ENCODE data around the gene SETD5. TPM values are rescaled to one million over a fixed set of nuclear protein-coding genes. Genes with fewer than 3 reads are reported as not detected.
"Not testable (repeated sequence)": the region's sequence is repeated elsewhere in the genome, so short reads cannot be mapped to it uniquely, and the experiment has no call there.

SETD5 gene
- total and polyA plus RNA-seq, 2 donors (not counting 1 experiment from before 2014, with no cell fraction given), result 53.7 to 62.5 TPM

DNA sequence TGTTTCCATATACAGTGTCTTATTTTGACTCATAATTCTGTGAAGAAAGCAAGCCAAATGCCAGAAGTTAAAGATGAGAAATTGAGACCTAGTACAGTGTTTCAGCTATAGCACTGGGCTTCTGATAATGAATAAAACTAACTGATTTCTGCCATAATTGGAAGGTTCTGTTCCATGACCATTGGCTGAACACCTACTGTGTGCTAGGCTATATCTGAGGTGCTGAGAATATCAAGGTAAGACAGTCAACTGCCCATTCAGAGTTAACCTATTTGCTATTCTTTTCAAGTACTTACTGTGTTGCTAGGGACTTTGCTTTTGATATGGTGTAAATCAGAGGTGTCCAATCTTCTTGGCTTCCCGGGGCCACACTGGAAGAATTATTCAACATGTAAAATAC is 82.8 kb downstream of the SETD5 start:
- H3K79me2 ChIP-seq (ENCODE audit: control insufficient read depth, insufficient read depth, low read length), result no peaks in the 10 kb centered on the region
- no peak for TF ChIP-seq CTCF (conservative IDR thresholded peaks at IDR 0.05 in 1 of 2, IDR thresholded peaks at IDR 0.05 in 1 of 2; ENCODE audit: low read depth in 1 of 2, low read length in 2 of 2)
- no peak for TF ChIP-seq EZH2 (IDR thresholded peaks at IDR 0.05; ENCODE audit: low read length, missing control alignments)
- no peaks in the 10 kb centered on the region for H3K9me3 ChIP-seq (ENCODE audit: control insufficient read depth, insufficient read depth, low read depth, low read length)

GRCh38 chr3:9485248-9485647 is 87.8 kb downstream of the SETD5 start:
- no peaks in the 10 kb centered on the region for H3K9me3 ChIP-seq (ENCODE audit: control insufficient read depth, insufficient read depth, low read depth, low read length)
- H3K9ac ChIP-seq (ENCODE audit: insufficient read depth, low read length), result no peak overlapping the region
- no peak overlapping the region for H3K4me3 ChIP-seq (replicated peaks in 1 of 4; ENCODE audit: control extremely low read depth in 1 of 4, insufficient read depth in 1 of 4, low read depth in 3 of 4, low read length in 4 of 4)
- no peaks in the 10 kb centered on the region for H3K79me2 ChIP-seq (ENCODE audit: control insufficient read depth, insufficient read depth, low read length)
- H3K36me3 ChIP-seq (ENCODE audit: control insufficient read depth, insufficient read depth, low read length), result no peaks in the 10 kb centered on the region
- no peak overlapping the region for H2AFZ ChIP-seq (ENCODE audit: low read length)
- no peaks in the 10 kb centered on the region for H4K20me1 ChIP-seq (ENCODE audit: control insufficient read depth, extremely low read depth, insufficient read depth, low read length)
- no peaks in the 10 kb centered on the region for H3K4me1 ChIP-seq (ENCODE audit: control insufficient read depth, extremely low read depth, insufficient read depth, low read length)
- H3K27me3 ChIP-seq (ENCODE audit: control insufficient read depth, insufficient read depth, low read length), result no peaks in the 10 kb centered on the region
- no peak for DNase-seq (ENCODE audit: low read depth in 2 of 2)
- no peak overlapping the region for H3K27ac ChIP-seq (ENCODE audit: insufficient read depth, low read length)
- no peak for TF ChIP-seq EZH2 (IDR thresholded peaks at IDR 0.05; ENCODE audit: low read length, missing control alignments)
- TF ChIP-seq CTCF (conservative IDR thresholded peaks at IDR 0.05 in 1 of 2, IDR thresholded peaks at IDR 0.05 in 1 of 2; ENCODE audit: low read depth in 1 of 2, low read length in 2 of 2), result no peak
- no peak overlapping the region for H3K4me2 ChIP-seq (ENCODE audit: extremely low read depth, insufficient read depth, low read length)

More for the DNA sequence above, 82.8 kb downstream of the SETD5 start:
- DNase-seq (ENCODE audit: low read depth in 2 of 2), result no peak
- H3K4me1 ChIP-seq (ENCODE audit: control insufficient read depth, extremely low read depth, insufficient read depth, low read length), result no peaks in the 10 kb centered on the region
- no peaks in the 10 kb centered on the region for H4K20me1 ChIP-seq (ENCODE audit: control insufficient read depth, extremely low read depth, insufficient read depth, low read length)
- H3K27me3 ChIP-seq (ENCODE audit: control insufficient read depth, insufficient read depth, low read length), result no peaks in the 10 kb centered on the region
- no peak overlapping the region for H3K9ac ChIP-seq (ENCODE audit: insufficient read depth, low read length)
- peaks cover 18% of the 10 kb centered on the region for H3K36me3 ChIP-seq (ENCODE audit: control insufficient read depth, insufficient read depth, low read length)
- H2AFZ ChIP-seq (ENCODE audit: low read length), result no peak overlapping the region
- no peak overlapping the region for H3K4me3 ChIP-seq (replicated peaks in 1 of 4; ENCODE audit: control extremely low read depth in 1 of 4, insufficient read depth in 1 of 4, low read depth in 3 of 4, low read length in 4 of 4)
- no peak overlapping the region for H3K4me2 ChIP-seq (ENCODE audit: extremely low read depth, insufficient read depth, low read length)
- H3K27ac ChIP-seq (ENCODE audit: insufficient read depth, low read length), result no peak overlapping the region

DNA sequence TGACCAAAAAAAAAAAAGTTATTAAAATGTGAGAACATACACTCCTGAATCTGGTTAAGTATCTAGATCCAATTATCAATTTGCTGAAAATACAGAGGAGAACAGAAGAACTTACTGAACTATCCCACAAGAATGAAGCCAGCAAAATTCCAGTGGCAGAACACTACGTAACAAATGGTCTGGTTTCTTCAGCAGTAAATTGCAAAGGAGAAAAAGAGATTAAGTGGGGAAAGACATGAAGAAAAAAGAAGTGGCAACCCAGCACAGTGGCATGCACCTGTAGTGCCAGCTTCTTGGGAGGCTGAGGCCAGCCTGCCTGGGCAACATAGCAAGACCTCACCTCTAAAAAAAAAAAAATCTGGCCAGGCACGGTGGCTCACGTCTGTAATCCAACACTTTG is 94.1 kb downstream of the SETD5 start:
- H4K20me1 ChIP-seq (ENCODE audit: control insufficient read depth, extremely low read depth, insufficient read depth, low read length), result no peaks in the 10 kb centered on the region
- no peak overlapping the region for H3K9ac ChIP-seq (ENCODE audit: insufficient read depth, low read length)
- no peak overlapping the region for H3K4me3 ChIP-seq (replicated peaks in 1 of 4; ENCODE audit: control extremely low read depth in 1 of 4, insufficient read depth in 1 of 4, low read depth in 3 of 4, low read length in 4 of 4)
- H3K9me3 ChIP-seq (ENCODE audit: control insufficient read depth, insufficient read depth, low read depth, low read length), result no peaks in the 10 kb centered on the region
- DNase-seq (ENCODE audit: low read depth in 2 of 2), result peak in 1 of 2 donors; percentile 15
- H2AFZ ChIP-seq (ENCODE audit: low read length), result no peak overlapping the region
- no peak overlapping the region for H3K27ac ChIP-seq (ENCODE audit: insufficient read depth, low read length)
- no peaks in the 10 kb centered on the region for H3K27me3 ChIP-seq (ENCODE audit: control insufficient read depth, insufficient read depth, low read length)
- no peaks in the 10 kb centered on the region for H3K79me2 ChIP-seq (ENCODE audit: control insufficient read depth, insufficient read depth, low read length)
- no peaks in the 10 kb centered on the region for H3K4me1 ChIP-seq (ENCODE audit: control insufficient read depth, extremely low read depth, insufficient read depth, low read length)
- H3K4me2 ChIP-seq (ENCODE audit: extremely low read depth, insufficient read depth, low read length), result no peak overlapping the region
- no peaks in the 10 kb centered on the region for H3K36me3 ChIP-seq (ENCODE audit: control insufficient read depth, insufficient read depth, low read length)
- TF ChIP-seq EZH2 (IDR thresholded peaks at IDR 0.05; ENCODE audit: low read length, missing control alignments) (no peak), CTCF (conservative IDR thresholded peaks at IDR 0.05 in 1 of 2, IDR thresholded peaks at IDR 0.05 in 1 of 2; ENCODE audit: low read depth in 1 of 2, low read length in 2 of 2) (no peak)

- not testable (repeated sequence) for H3K27ac ChIP-seq (ENCODE audit: insufficient read depth, low read length); H4K20me1 ChIP-seq (ENCODE audit: control insufficient read depth, extremely low read depth, insufficient read depth, low read length); H3K4me3 ChIP-seq (replicated peaks in 1 of 4; ENCODE audit: control extremely low read depth in 1 of 4, insufficient read depth in 1 of 4, low read depth in 3 of 4, low read length in 4 of 4); H3K4me1 ChIP-seq (ENCODE audit: control insufficient read depth, extremely low read depth, insufficient read depth, low read length); H3K9ac ChIP-seq (ENCODE audit: insufficient read depth, low read length); DNase-seq (ENCODE audit: low read depth in 2 of 2); H3K9me3 ChIP-seq (ENCODE audit: control insufficient read depth, insufficient read depth, low read depth, low read length); H2AFZ ChIP-seq (ENCODE audit: low read length); H3K36me3 ChIP-seq (ENCODE audit: control insufficient read depth, insufficient read depth, low read length); H3K27me3 ChIP-seq (ENCODE audit: control insufficient read depth, insufficient read depth, low read length); H3K4me2 ChIP-seq (ENCODE audit: extremely low read depth, insufficient read depth, low read length); H3K79me2 ChIP-seq (ENCODE audit: control insufficient read depth, insufficient read depth, low read length)
Observed at GRCh38 chr3:9494036-9494435, 96.6 kb downstream of the SETD5 start.

All from fibroblast of lung (primary cell).